WTC11 (cell line): Measurements from ENCODE around the gene NUP210. TPM values are rescaled to one million over a fixed set of nuclear protein-coding genes. Genes with fewer than 3 reads are reported as not detected.

Source experiments
- ATAC-seq: fragments of 200-7000 bp; cut with Tn5 transposase; 2 replicates; pipeline ENCODE4 v1.10.0; 2021; ENCODE audit warnings: mild to moderate bottlenecking, moderate library complexity
- CTCF ChIA-PET: fragments of 300-600 bp; sonication (Branson Sonifier 250); formaldehyde crosslinking; loops from one replicate; lab custom pipeline; 2021; ENCODE audit warnings: antibody characterized with exemption; lab: Charles Lee
- POLR2A ChIA-PET: fragments of 350-600 bp; sonication (Branson Sonifier 250); formaldehyde crosslinking; loops from one replicate; lab custom pipeline; 2021; ENCODE audit warnings: antibody characterized with exemption; lab: Charles Lee
- DNase-seq: peaks from one replicate; pipeline ENCODE4 v3.0.0; 2021; ENCODE audit warnings: low spot score
- H3K27ac Mint-ChIP-seq: 2 replicates; pipeline ENCODE4 v1.8.0; 2021; ENCODE audit warnings: mixed read lengths
- H3K27me3 Mint-ChIP-seq: 2 replicates; pipeline ENCODE4 v1.8.0; 2021; ENCODE audit warnings: low read depth, mild to moderate bottlenecking, moderate library complexity, mixed read lengths
- H3K36me3 Mint-ChIP-seq: 2 replicates; pipeline ENCODE4 v1.8.0; 2021; ENCODE audit warnings: mixed read lengths
- H3K4me1 Mint-ChIP-seq: 2 replicates; pipeline ENCODE4 v1.8.0; 2022; ENCODE audit warnings: mixed read lengths
- H3K4me3 Mint-ChIP-seq: 2 replicates; pipeline ENCODE4 v1.8.0; 2021; ENCODE audit warnings: mild to moderate bottlenecking, moderate library complexity, mixed read lengths
- H3K9me3 Mint-ChIP-seq: 2 replicates; pipeline ENCODE4 v1.8.0; 2021; ENCODE audit warnings: mixed read lengths
- CREB1 ChIP-seq: sonication (generic); formaldehyde crosslinking; IDR thresholded peaks from 2 replicates; pipeline ENCODE4 v1.8.0; 2023; ENCODE audit warnings: mild to moderate bottlenecking, missing genetic modification reagents
- ESRRA ChIP-seq: sonication (generic); formaldehyde crosslinking; IDR thresholded peaks from 2 replicates; pipeline ENCODE4 v1.8.1; 2022; ENCODE audit warnings: mild to moderate bottlenecking, missing genetic modification reagents, borderline replicate concordance
- NFATC4 ChIP-seq: fragments of 250-450 bp; sonication (Bioruptor Pico); IDR thresholded peaks from 2 replicates; pipeline ENCODE4 v1.9.0; 2021; ENCODE audit warnings: mild to moderate bottlenecking
- RORB ChIP-seq: fragments of 250-450 bp; sonication (Bioruptor Pico); IDR thresholded peaks from 2 replicates; pipeline ENCODE4 v1.9.0; 2021; ENCODE audit warnings: mild to moderate bottlenecking
- SOX15 ChIP-seq: fragments of 250-450 bp; sonication (Bioruptor Pico); IDR thresholded peaks from 2 replicates; pipeline ENCODE4 v1.9.0; 2021; ENCODE audit warnings: mild to moderate bottlenecking
- ZNF121 ChIP-seq: sonication (generic); formaldehyde crosslinking; IDR thresholded peaks from 2 replicates; pipeline ENCODE4 v1.8.0; 2023; ENCODE audit warnings: missing genetic modification reagents
- ZNF317 ChIP-seq: sonication (generic); formaldehyde crosslinking; IDR thresholded peaks from 2 replicates; pipeline ENCODE4 v1.8.1; 2023; ENCODE audit warnings: low read depth, mild to moderate bottlenecking, moderate library complexity, missing genetic modification reagents, borderline replicate concordance
- ZNF423 ChIP-seq: fragments of 250-450 bp; sonication (Bioruptor Pico); IDR thresholded peaks from 2 replicates; pipeline ENCODE4 v2.1.2; 2022; ENCODE audit warnings: mild to moderate bottlenecking, moderate library complexity
- ZNF671 ChIP-seq: fragments of 250-450 bp; sonication (Bioruptor Pico); IDR thresholded peaks from 2 replicates; pipeline ENCODE4 v1.8.0; 2021; ENCODE audit warnings: mild to moderate bottlenecking
- total RNA-seq: library from RNA; stranded (reverse); gene quantifications from 3 replicates; pipeline ENCODE4 v1.2.3, GENCODE V29; 2021
- TF ChIP-seq, protein P1 (sequence below): sonication (generic); formaldehyde crosslinking; IDR thresholded peaks from 2 replicates; pipeline ENCODE4 v1.8.1; 2022; ENCODE audit warnings: mild to moderate bottlenecking, missing genetic modification reagents, moderate library complexity, borderline replicate concordance
- TF ChIP-seq, protein P2 (sequence below): sonication (generic); formaldehyde crosslinking; IDR thresholded peaks from 2 replicates; pipeline ENCODE4 v1.8.1; 2022; ENCODE audit warnings: mild to moderate bottlenecking, moderate library complexity, missing genetic modification reagents
- TF ChIP-seq, protein P3 (sequence below): sonication (generic); formaldehyde crosslinking; IDR thresholded peaks from 2 replicates; pipeline ENCODE4 v1.8.0; 2022; ENCODE audit warnings: mild to moderate bottlenecking, missing genetic modification reagents
- TF ChIP-seq, protein P4 (sequence below): sonication (generic); formaldehyde crosslinking; IDR thresholded peaks from 2 replicates; pipeline ENCODE4 v1.8.0; 2023; ENCODE audit warnings: mild to moderate bottlenecking, missing genetic modification reagents
- TF ChIP-seq, protein P5 (sequence below): sonication (generic); formaldehyde crosslinking; IDR thresholded peaks from 2 replicates; pipeline ENCODE4 v1.8.1; 2023; ENCODE audit warnings: mild to moderate bottlenecking, missing genetic modification reagents, moderate library complexity
- TF ChIP-seq, protein P6 (sequence below): sonication (generic); formaldehyde crosslinking; IDR thresholded peaks from 2 replicates; pipeline ENCODE4 v1.8.1; 2023; ENCODE audit warnings: mild to moderate bottlenecking, missing genetic modification reagents
- TF ChIP-seq, protein P7 (sequence below): sonication (generic); formaldehyde crosslinking; IDR thresholded peaks from 2 replicates; pipeline ENCODE4 v1.8.1; 2023; ENCODE audit warnings: mild to moderate bottlenecking, moderate library complexity, missing genetic modification reagents

Gene NUP210
- total RNA-seq, 1 experiment from 2014 or later: 59.2 TPM

DNA sequence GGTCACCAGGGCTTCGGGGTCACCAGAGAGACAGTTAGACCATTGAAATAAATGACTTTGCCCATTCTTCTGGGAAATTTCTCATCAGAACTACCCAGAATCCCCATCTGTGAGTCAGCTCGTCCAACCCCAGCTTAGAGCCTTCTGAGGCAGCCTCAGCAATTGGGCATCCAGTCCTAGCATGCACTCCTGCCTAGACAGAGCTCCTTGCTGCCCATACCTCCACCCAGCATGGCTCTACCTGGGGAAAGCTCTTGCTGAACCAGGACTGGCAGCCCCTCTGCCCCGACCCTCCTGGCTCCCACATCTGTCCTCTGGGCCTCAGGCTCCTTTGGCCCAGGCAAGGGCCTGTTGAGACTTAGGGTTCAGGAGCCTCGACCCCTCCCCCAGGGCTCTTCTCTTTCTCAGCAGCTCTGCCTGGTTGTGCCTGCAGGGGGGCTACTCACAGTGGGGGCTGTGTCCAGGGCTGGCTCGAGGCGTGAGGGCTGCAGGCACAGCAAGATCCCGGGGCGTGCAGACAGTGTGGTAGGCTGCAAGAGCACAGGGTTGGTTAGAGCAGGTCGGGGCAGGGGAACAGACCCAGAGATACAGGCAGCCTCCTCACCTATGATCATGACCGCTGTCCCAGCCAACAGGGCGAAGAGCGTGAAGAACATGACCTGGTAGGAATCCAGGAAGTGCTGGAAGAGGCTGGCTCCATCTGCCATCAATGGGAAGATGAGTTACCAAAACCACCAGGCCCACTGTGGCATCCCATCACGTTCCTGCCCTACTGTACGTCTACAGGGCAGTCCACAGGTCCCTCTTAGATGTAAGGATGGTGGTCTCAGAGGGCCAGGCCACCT is 101.3 kb downstream of the NUP210 start:
- no peak for ATAC-seq
- ChIA-PET CTCF (no interaction called here), POLR2A (no interaction called here)
- Mint-ChIP-seq H3K4me1 (no peaks in the 10 kb centered on the region), H3K9me3 (no peaks in the 10 kb centered on the region), H3K4me3 (no peak overlapping the region)
- TF ChIP-seq RORB (CRISPR knock-in tag): no peak
- TF ChIP-seq, protein P1, sequence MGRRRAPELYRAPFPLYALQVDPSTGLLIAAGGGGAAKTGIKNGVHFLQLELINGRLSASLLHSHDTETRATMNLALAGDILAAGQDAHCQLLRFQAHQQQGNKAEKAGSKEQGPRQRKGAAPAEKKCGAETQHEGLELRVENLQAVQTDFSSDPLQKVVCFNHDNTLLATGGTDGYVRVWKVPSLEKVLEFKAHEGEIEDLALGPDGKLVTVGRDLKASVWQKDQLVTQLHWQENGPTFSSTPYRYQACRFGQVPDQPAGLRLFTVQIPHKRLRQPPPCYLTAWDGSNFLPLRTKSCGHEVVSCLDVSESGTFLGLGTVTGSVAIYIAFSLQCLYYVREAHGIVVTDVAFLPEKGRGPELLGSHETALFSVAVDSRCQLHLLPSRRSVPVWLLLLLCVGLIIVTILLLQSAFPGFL (CRISPR knock-in tag): no peak
- no peak for TF ChIP-seq NFATC4 (CRISPR knock-in tag)
- TF ChIP-seq, protein P2, sequence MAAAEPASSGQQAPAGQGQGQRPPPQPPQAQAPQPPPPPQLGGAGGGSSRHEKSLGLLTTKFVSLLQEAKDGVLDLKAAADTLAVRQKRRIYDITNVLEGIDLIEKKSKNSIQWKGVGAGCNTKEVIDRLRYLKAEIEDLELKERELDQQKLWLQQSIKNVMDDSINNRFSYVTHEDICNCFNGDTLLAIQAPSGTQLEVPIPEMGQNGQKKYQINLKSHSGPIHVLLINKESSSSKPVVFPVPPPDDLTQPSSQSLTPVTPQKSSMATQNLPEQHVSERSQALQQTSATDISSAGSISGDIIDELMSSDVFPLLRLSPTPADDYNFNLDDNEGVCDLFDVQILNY: no peak
- TF ChIP-seq, all 79 proteins: peak for 0
- Mint-ChIP-seq H3K36me3 (peaks cover 60% of the 10 kb centered on the region), H3K27ac (no peak overlapping the region), H3K27me3 (no peaks in the 10 kb centered on the region)
- DNase-seq: no peak

DNA sequence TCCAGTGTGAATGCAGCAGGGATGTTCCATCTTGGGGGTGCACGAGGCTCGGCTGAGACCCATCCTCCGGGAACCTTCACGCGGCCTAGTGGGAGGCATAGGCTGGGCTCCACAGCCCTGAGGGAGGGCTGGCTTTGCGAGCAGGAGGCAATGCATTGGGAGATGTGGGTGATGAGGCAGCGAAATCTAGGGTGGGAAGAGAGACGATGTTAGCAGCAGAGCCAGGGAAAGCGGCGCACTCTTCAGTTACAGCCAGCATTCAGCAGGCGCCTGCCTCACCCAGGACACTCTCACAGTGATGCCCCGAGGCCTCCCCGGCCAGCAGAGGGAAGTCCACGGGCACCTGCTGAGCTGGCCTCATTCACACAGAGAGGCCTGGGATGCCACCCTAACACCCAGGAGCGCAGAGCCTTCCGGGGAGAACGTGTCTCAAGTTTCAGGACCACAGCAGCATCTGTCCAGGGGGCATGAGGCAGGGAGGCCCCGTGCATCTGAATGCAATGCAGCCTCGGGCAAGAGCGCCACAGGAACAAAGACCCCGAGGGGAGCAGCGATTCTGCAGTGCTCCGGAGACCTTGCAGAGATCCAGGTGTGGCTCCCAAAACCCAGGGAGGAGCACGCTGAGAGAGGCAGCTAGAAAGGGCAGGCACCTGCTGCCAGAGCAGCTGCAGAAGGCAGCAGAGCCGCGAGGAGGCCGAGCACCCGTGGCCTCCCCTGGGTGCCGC is 102.4 kb downstream of the NUP210 start:
- no peak overlapping the region for H3K4me3 Mint-ChIP-seq
- no peaks in the 10 kb centered on the region for H3K4me1 Mint-ChIP-seq
- TF ChIP-seq, protein P3, sequence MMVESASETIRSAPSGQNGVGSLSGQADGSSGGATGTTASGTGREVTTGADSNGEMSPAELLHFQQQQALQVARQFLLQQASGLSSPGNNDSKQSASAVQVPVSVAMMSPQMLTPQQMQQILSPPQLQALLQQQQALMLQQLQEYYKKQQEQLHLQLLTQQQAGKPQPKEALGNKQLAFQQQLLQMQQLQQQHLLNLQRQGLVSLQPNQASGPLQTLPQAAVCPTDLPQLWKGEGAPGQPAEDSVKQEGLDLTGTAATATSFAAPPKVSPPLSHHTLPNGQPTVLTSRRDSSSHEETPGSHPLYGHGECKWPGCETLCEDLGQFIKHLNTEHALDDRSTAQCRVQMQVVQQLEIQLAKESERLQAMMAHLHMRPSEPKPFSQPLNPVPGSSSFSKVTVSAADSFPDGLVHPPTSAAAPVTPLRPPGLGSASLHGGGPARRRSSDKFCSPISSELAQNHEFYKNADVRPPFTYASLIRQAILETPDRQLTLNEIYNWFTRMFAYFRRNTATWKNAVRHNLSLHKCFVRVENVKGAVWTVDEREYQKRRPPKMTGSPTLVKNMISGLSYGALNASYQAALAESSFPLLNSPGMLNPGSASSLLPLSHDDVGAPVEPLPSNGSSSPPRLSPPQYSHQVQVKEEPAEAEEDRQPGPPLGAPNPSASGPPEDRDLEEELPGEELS (CRISPR knock-in tag): no peak
- TF ChIP-seq ZNF317 (CRISPR knock-in tag) (no peak), CREB1 (CRISPR knock-in tag) (no peak), ZNF121 (CRISPR knock-in tag) (no peak), ZNF423 (CRISPR knock-in tag) (no peak)
- TF ChIP-seq, protein P4, sequence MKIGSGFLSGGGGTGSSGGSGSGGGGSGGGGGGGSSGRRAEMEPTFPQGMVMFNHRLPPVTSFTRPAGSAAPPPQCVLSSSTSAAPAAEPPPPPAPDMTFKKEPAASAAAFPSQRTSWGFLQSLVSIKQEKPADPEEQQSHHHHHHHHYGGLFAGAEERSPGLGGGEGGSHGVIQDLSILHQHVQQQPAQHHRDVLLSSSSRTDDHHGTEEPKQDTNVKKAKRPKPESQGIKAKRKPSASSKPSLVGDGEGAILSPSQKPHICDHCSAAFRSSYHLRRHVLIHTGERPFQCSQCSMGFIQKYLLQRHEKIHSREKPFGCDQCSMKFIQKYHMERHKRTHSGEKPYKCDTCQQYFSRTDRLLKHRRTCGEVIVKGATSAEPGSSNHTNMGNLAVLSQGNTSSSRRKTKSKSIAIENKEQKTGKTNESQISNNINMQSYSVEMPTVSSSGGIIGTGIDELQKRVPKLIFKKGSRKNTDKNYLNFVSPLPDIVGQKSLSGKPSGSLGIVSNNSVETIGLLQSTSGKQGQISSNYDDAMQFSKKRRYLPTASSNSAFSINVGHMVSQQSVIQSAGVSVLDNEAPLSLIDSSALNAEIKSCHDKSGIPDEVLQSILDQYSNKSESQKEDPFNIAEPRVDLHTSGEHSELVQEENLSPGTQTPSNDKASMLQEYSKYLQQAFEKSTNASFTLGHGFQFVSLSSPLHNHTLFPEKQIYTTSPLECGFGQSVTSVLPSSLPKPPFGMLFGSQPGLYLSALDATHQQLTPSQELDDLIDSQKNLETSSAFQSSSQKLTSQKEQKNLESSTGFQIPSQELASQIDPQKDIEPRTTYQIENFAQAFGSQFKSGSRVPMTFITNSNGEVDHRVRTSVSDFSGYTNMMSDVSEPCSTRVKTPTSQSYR (CRISPR knock-in tag): no peak
- TF ChIP-seq, protein P5, sequence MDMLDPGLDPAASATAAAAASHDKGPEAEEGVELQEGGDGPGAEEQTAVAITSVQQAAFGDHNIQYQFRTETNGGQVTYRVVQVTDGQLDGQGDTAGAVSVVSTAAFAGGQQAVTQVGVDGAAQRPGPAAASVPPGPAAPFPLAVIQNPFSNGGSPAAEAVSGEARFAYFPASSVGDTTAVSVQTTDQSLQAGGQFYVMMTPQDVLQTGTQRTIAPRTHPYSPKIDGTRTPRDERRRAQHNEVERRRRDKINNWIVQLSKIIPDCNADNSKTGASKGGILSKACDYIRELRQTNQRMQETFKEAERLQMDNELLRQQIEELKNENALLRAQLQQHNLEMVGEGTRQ (CRISPR knock-in tag): no peak
- no peaks in the 10 kb centered on the region for H3K9me3 Mint-ChIP-seq
- no peaks in the 10 kb centered on the region for H3K27me3 Mint-ChIP-seq
- CTCF ChIA-PET: interaction anchor here (1.0 kb wide), 1 partner anchor 35 kb away, joined by 3 read pairs; no protein-coding TSS in a partner anchor
- 0 out of 2 replicates have a peak overlapping the region, but pooled peaks have one; percentile 44 for H3K27ac Mint-ChIP-seq
- POLR2A ChIA-PET: no interaction called here
- ATAC-seq: no peak
- H3K36me3 Mint-ChIP-seq: peaks cover 56% of the 10 kb centered on the region
- DNase-seq: no peak

DNA sequence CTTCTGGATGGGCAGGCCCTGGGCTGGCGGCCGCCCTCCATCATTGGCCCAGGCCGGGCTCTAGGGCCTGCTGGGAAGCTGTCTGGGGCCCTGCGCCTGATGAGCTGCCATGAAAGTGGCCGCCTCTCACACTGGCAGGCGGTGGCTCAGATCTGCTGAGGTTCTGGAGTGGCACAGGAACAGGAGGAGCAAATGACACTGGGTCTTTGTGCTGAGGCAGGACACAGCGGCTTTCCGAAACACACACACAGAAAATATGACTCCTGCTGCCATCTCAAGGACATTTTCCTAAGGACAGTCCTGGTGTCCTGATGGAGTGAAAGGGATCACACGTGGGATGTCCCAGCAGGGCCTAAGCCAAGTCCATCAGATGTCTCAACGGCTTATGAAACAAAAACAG is 103.5 kb downstream of the NUP210 start:
- ATAC-seq: no peak
- Mint-ChIP-seq H3K27ac (no peak overlapping the region), H3K36me3 (peaks cover 45% of the 10 kb centered on the region), H3K4me3 (no peak overlapping the region), H3K27me3 (no peaks in the 10 kb centered on the region), H3K4me1 (no peaks in the 10 kb centered on the region), H3K9me3 (no peaks in the 10 kb centered on the region)
- ChIA-PET CTCF (no interaction called here), POLR2A (no interaction called here)
- DNase-seq: no peak
- TF ChIP-seq ZNF671 (CRISPR knock-in tag): no peak
- TF ChIP-seq, protein P6, sequence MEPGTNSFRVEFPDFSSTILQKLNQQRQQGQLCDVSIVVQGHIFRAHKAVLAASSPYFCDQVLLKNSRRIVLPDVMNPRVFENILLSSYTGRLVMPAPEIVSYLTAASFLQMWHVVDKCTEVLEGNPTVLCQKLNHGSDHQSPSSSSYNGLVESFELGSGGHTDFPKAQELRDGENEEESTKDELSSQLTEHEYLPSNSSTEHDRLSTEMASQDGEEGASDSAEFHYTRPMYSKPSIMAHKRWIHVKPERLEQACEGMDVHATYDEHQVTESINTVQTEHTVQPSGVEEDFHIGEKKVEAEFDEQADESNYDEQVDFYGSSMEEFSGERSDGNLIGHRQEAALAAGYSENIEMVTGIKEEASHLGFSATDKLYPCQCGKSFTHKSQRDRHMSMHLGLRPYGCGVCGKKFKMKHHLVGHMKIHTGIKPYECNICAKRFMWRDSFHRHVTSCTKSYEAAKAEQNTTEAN: no peak
- no peak for TF ChIP-seq SOX15 (CRISPR knock-in tag)
- TF ChIP-seq, protein P7, sequence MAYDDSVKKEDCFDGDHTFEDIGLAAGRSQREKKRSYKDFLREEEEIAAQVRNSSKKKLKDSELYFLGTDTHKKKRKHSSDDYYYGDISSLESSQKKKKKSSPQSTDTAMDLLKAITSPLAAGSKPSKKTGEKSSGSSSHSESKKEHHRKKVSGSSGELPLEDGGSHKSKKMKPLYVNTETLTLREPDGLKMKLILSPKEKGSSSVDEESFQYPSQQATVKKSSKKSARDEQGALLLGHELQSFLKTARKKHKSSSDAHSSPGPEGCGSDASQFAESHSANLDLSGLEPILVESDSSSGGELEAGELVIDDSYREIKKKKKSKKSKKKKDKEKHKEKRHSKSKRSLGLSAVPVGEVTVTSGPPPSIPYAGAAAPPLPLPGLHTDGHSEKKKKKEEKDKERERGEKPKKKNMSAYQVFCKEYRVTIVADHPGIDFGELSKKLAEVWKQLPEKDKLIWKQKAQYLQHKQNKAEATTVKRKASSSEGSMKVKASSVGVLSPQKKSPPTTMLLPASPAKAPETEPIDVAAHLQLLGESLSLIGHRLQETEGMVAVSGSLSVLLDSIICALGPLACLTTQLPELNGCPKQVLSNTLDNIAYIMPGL (CRISPR knock-in tag): no peak
- TF ChIP-seq ESRRA (CRISPR knock-in tag): no peak
- TF ChIP-seq, protein P3 (CRISPR knock-in tag): no peak
